ENCODE results near the gene TMPO.
"Not testable (repeated sequence)": the region's sequence is repeated elsewhere in the genome, so short reads cannot be mapped to it uniquely, and the experiment has no call there.

The TMPO gene

DNA sequence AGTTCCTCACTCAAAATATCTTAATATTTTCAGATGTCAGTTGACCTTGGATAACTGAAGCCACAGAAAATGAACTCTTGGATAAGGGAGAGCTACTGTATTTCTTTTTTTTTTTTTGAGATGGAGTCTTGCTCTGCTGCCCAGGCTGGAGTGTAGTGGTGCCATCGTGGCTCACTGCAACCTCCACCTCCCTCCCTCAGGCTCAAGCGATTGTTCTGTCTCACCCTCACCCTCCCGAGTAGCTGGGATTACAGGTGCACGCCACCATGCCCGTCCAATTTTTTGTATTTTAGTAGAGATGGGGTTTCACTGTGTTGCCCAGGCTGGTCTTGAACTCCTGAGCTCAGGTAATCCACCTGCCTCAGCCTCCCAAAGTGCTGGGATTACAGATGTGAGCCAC is 81.9 kb downstream of the TMPO start:
- POLR2A ChIA-PET; H3K4me3 ChIP-seq (ENCODE audit: low read depth, low read length); H3K9me3 ChIP-seq (ENCODE audit: control insufficient read depth, insufficient read depth, low read depth, low read length); H3K27ac ChIP-seq (ENCODE audit: extremely low read depth, low read depth, low read length); H3K4me1 ChIP-seq (ENCODE audit: control insufficient read depth, insufficient read depth, low read length): not testable (repeated sequence)
- TF ChIP-seq ZNF121 (tag by site-specific recombination; IDR thresholded peaks at IDR 0.05) = peak; percentile 72
- CTCF ChIA-PET = interaction anchor here (0.6 to 1.0 kb wide), 3 partner anchors 17 to 56 kb away, joined by 3 read pairs; no protein-coding TSS in a partner anchor
- H3K36me3 ChIP-seq (ENCODE audit: control insufficient read depth in 2 of 2, insufficient read depth in 1 of 2, low read length in 2 of 2) = peaks cover 62 to 72% of the 10 kb centered on the region in 2 experiments
